ENCODE results near the gene MBNL2. TPM values are rescaled to one million over a fixed set of nuclear protein-coding genes. Genes with fewer than 3 reads are reported as not detected.

Gene MBNL2
- total RNA-seq, 1 donor from 2014 or later = 27.2 TPM

GRCh38 chr13:97262058-97262457 is 39.9 kb downstream of the MBNL2 start:
- no peaks in the 10 kb centered on the region for H3K27me3 Mint-ChIP-seq (ENCODE audit: low read depth)
- DNase-seq (ENCODE audit: low spot score) = no peak
- peak overlapping the region; percentile 3 for H3K4me3 Mint-ChIP-seq (ENCODE audit: low read depth)
- H3K36me3 Mint-ChIP-seq (ENCODE audit: low read depth) = peaks cover 38% of the 10 kb centered on the region
- H3K4me1 Mint-ChIP-seq (ENCODE audit: low read depth) = peaks cover 60% of the 10 kb centered on the region
- intact Hi-C loops (cut with micrococcal nuclease) = no loop called here
- peak overlapping the region; percentile 54 for H3K27ac Mint-ChIP-seq
- H3K9me3 Mint-ChIP-seq = peaks cover 2% of the 10 kb centered on the region

GRCh38 chr13:97263160-97263559 is 41.0 kb downstream of the MBNL2 start:
- peak overlapping the region; percentile 10 for H3K27ac Mint-ChIP-seq
- no peaks in the 10 kb centered on the region for H3K27me3 Mint-ChIP-seq (ENCODE audit: low read depth)
- intact Hi-C loops (cut with micrococcal nuclease) = no loop called here
- no peak for DNase-seq (ENCODE audit: low spot score)
- H3K36me3 Mint-ChIP-seq (ENCODE audit: low read depth) = peaks cover 29% of the 10 kb centered on the region
- peaks cover 51% of the 10 kb centered on the region for H3K4me1 Mint-ChIP-seq (ENCODE audit: low read depth)
- H3K4me3 Mint-ChIP-seq (ENCODE audit: low read depth) = no peak overlapping the region
- no peaks in the 10 kb centered on the region for H3K9me3 Mint-ChIP-seq

- H3K27me3 Mint-ChIP-seq (ENCODE audit: low read depth) = no peaks in the 10 kb centered on the region
- H3K9me3 Mint-ChIP-seq = no peaks in the 10 kb centered on the region
- intact Hi-C loops (cut with micrococcal nuclease) = no loop called here
- peaks cover 36% of the 10 kb centered on the region for H3K36me3 Mint-ChIP-seq (ENCODE audit: low read depth)
- DNase-seq (ENCODE audit: low spot score) = no peak
- no peak overlapping the region for H3K4me3 Mint-ChIP-seq (ENCODE audit: low read depth)
- no peak overlapping the region for H3K27ac Mint-ChIP-seq
- H3K4me1 Mint-ChIP-seq (ENCODE audit: low read depth) = peaks cover 38% of the 10 kb centered on the region
These were observed 42.5 kb downstream of the MBNL2 start for GRCh38 chr13:97264663-97265062.

- DNase-seq (ENCODE audit: low spot score) = no peak
- intact Hi-C loops (cut with micrococcal nuclease) = no loop called here
- no peaks in the 10 kb centered on the region for H3K9me3 Mint-ChIP-seq
- no peak overlapping the region for H3K27ac Mint-ChIP-seq
- H3K27me3 Mint-ChIP-seq (ENCODE audit: low read depth) = no peaks in the 10 kb centered on the region
- H3K4me1 Mint-ChIP-seq (ENCODE audit: low read depth) = peaks cover 21% of the 10 kb centered on the region
- H3K36me3 Mint-ChIP-seq (ENCODE audit: low read depth) = peaks cover 24% of the 10 kb centered on the region
- H3K4me3 Mint-ChIP-seq (ENCODE audit: low read depth) = no peak overlapping the region
These were observed 44.2 kb downstream of the MBNL2 start for GRCh38 chr13:97266332-97266731.

GRCh38 chr13:97266772-97267417 is 44.8 kb downstream of the MBNL2 start:
- Mint-ChIP-seq H3K4me3 (ENCODE audit: low read depth) (no peak overlapping the region), H3K36me3 (ENCODE audit: low read depth) (peaks cover 20% of the 10 kb centered on the region), H3K9me3 (no peaks in the 10 kb centered on the region), H3K4me1 (ENCODE audit: low read depth) (peaks cover 16% of the 10 kb centered on the region), H3K27ac (no peak overlapping the region), H3K27me3 (ENCODE audit: low read depth) (no peaks in the 10 kb centered on the region)
- intact Hi-C loops (cut with micrococcal nuclease) = no loop called here
- DNase-seq (ENCODE audit: low spot score) = no peak

- no peak overlapping the region for H3K27ac Mint-ChIP-seq
- peaks cover 14% of the 10 kb centered on the region for H3K4me1 Mint-ChIP-seq (ENCODE audit: low read depth)
These were observed 45.4 kb downstream of the MBNL2 start for GRCh38 chr13:97267418-97268059.

GRCh38 chr13:97268772-97269171 is 46.6 kb downstream of the MBNL2 start:
- H3K27ac Mint-ChIP-seq = no peak overlapping the region
- no peak overlapping the region for H3K4me3 Mint-ChIP-seq (ENCODE audit: low read depth)
- DNase-seq (ENCODE audit: low spot score) = no peak
- H3K4me1 Mint-ChIP-seq (ENCODE audit: low read depth) = peaks cover 11% of the 10 kb centered on the region
- peaks cover 10% of the 10 kb centered on the region for H3K36me3 Mint-ChIP-seq (ENCODE audit: low read depth)
- H3K9me3 Mint-ChIP-seq = no peaks in the 10 kb centered on the region
- intact Hi-C loops (cut with micrococcal nuclease) = no loop called here
- H3K27me3 Mint-ChIP-seq (ENCODE audit: low read depth) = no peaks in the 10 kb centered on the region

More at GRCh38 chr13:97267418-97268059, 45.4 kb downstream of the MBNL2 start:
- intact Hi-C loops (cut with micrococcal nuclease) = no loop called here
- Mint-ChIP-seq H3K4me3 (ENCODE audit: low read depth) (no peak overlapping the region), H3K36me3 (ENCODE audit: low read depth) (peaks cover 14% of the 10 kb centered on the region), H3K27me3 (ENCODE audit: low read depth) (no peaks in the 10 kb centered on the region), H3K9me3 (no peaks in the 10 kb centered on the region)
- DNase-seq (ENCODE audit: low spot score) = no peak

GRCh38 chr13:97269603-97270002 is 47.5 kb downstream of the MBNL2 start:
- no peak overlapping the region for H3K4me3 Mint-ChIP-seq (ENCODE audit: low read depth)
- peaks cover 9% of the 10 kb centered on the region for H3K36me3 Mint-ChIP-seq (ENCODE audit: low read depth)
- H3K9me3 Mint-ChIP-seq = no peaks in the 10 kb centered on the region
- H3K27ac Mint-ChIP-seq = no peak overlapping the region
- DNase-seq (ENCODE audit: low spot score) = no peak
- intact Hi-C loops (cut with micrococcal nuclease) = no loop called here
- H3K4me1 Mint-ChIP-seq (ENCODE audit: low read depth) = peaks cover 8% of the 10 kb centered on the region
- no peaks in the 10 kb centered on the region for H3K27me3 Mint-ChIP-seq (ENCODE audit: low read depth)

- H3K4me1 Mint-ChIP-seq (ENCODE audit: low read depth) = peaks cover 16% of the 10 kb centered on the region
- intact Hi-C loops (cut with micrococcal nuclease) = no loop called here
- DNase-seq (ENCODE audit: low spot score) = no peak
- no peaks in the 10 kb centered on the region for H3K9me3 Mint-ChIP-seq
- H3K36me3 Mint-ChIP-seq (ENCODE audit: low read depth) = peaks cover 35% of the 10 kb centered on the region
- no peak overlapping the region for H3K27ac Mint-ChIP-seq
- no peaks in the 10 kb centered on the region for H3K27me3 Mint-ChIP-seq (ENCODE audit: low read depth)
- H3K4me3 Mint-ChIP-seq (ENCODE audit: low read depth) = no peak overlapping the region
These were observed 50.4 kb downstream of the MBNL2 start for GRCh38 chr13:97272526-97272925.

- Mint-ChIP-seq H3K27me3 (ENCODE audit: low read depth) (no peaks in the 10 kb centered on the region), H3K9me3 (no peaks in the 10 kb centered on the region), H3K27ac (no peak overlapping the region), H3K4me3 (ENCODE audit: low read depth) (no peak overlapping the region), H3K4me1 (ENCODE audit: low read depth) (peaks cover 16% of the 10 kb centered on the region), H3K36me3 (ENCODE audit: low read depth) (peaks cover 34% of the 10 kb centered on the region)
- intact Hi-C loops (cut with micrococcal nuclease) = no loop called here
- DNase-seq (ENCODE audit: low spot score) = no peak
These were observed 51.3 kb downstream of the MBNL2 start for GRCh38 chr13:97273341-97273831.

GRCh38 chr13:97274829-97275649 is 52.9 kb downstream of the MBNL2 start:
- Mint-ChIP-seq H3K9me3 (no peaks in the 10 kb centered on the region), H3K36me3 (ENCODE audit: low read depth) (peaks cover 28% of the 10 kb centered on the region), H3K4me1 (ENCODE audit: low read depth) (peaks cover 19% of the 10 kb centered on the region), H3K4me3 (ENCODE audit: low read depth) (no peak overlapping the region), H3K27me3 (ENCODE audit: low read depth) (no peaks in the 10 kb centered on the region), H3K27ac (no peak overlapping the region)
- intact Hi-C loops (cut with micrococcal nuclease) = no loop called here
- no peak for DNase-seq (ENCODE audit: low spot score)

- Mint-ChIP-seq H3K27me3 (ENCODE audit: low read depth) (no peaks in the 10 kb centered on the region), H3K9me3 (no peaks in the 10 kb centered on the region), H3K4me1 (ENCODE audit: low read depth) (peaks cover 24% of the 10 kb centered on the region), H3K27ac (no peak overlapping the region), H3K4me3 (ENCODE audit: low read depth) (no peak overlapping the region), H3K36me3 (ENCODE audit: low read depth) (peaks cover 36% of the 10 kb centered on the region)
- intact Hi-C loops (cut with micrococcal nuclease) = no loop called here
- no peak for DNase-seq (ENCODE audit: low spot score)
These were observed 53.8 kb downstream of the MBNL2 start for GRCh38 chr13:97275776-97276501.
